Activated naive CD4-positive, alpha-beta T cell treated with anti-CD3 and anti-CD28 coated beads, Interleukin-2, amount 50 U/mL, for 72 hours (primary cell): ENCODE data around the gene DSTYK. TPM values are rescaled to one million over a fixed set of nuclear protein-coding genes. Genes with fewer than 3 reads are reported as not detected.

Experiments used
- ATAC-seq, 2 donors: fragments of 150-1000 bp; cut with Tn5 transposase; 2 replicates each; pipeline ENCODE4 v1.10.0; 2021; ENCODE audit warnings: mild to moderate bottlenecking in 2 of 2, moderate library complexity in 2 of 2
- DNase-seq, 2 donors: peaks; one replicate each; pipeline ENCODE4 v3.0.0; 2021 to 2022; ENCODE audit warnings: low spot score in 2 of 2
- H3K27ac Mint-ChIP-seq, 2 donors: one replicate each; pipeline ENCODE4 v1.8.0; 2022; ENCODE audit warnings: mild to moderate bottlenecking in 2 of 2, mixed read lengths in 2 of 2
- H3K36me3 Mint-ChIP-seq, 2 donors: one replicate each; pipeline ENCODE4 v1.8.0; 2022; ENCODE audit warnings: mixed read lengths in 2 of 2
- H3K9me3 Mint-ChIP-seq, 2 donors: one replicate each; pipeline ENCODE4 v1.8.0; 2022; ENCODE audit warnings: mixed read lengths in 2 of 2
- total RNA-seq, 2 donors: library from RNA; stranded (reverse); gene quantifications; one replicate each; pipeline ENCODE4 v1.2.3, GENCODE V29; 2022

The DSTYK gene
- total RNA-seq: 10 to 100 TPM; 13.0 to 15.3 TPM

- H3K27ac Mint-ChIP-seq: peak within 1 kb of the TSS; percentile 93 to 94
- peaks cover 6 to 21% of the 10 kb centered on the region in 2 donors for H3K36me3 Mint-ChIP-seq
- H3K9me3 Mint-ChIP-seq: no peaks in the 10 kb centered on the region
- DNase-seq (peak; percentile 86 to 90), ATAC-seq (peak; percentile 86 to 92)
Measured at GRCh38 chr1:205211169-205211838, at the start of gene DSTYK. Gene DSTYK (minus strand): TSS chr1:205211702. CDS start chr1:205211535, 167 bp downstream.

- H3K36me3 Mint-ChIP-seq: peaks cover 0 to 6% of the 10 kb centered on the region in 2 donors
- DNase-seq (no peak), ATAC-seq (no peak)
- H3K27ac Mint-ChIP-seq: peak overlapping the region in 1 of 2 donors; percentile 44
- H3K9me3 Mint-ChIP-seq: no peaks in the 10 kb centered on the region
Measured at GRCh38 chr1:205259998-205260397, 48.5 kb upstream of the DSTYK start.

- Mint-ChIP-seq H3K9me3 (no peaks in the 10 kb centered on the region), H3K27ac (peak overlapping the region in 1 of 2 donors; percentile 44), H3K36me3 (peaks cover 0 to 6% of the 10 kb centered on the region in 2 donors)
- ATAC-seq (no peak), DNase-seq (no peak)
Measured at GRCh38 chr1:205259324-205259832, 47.9 kb upstream of the DSTYK start.

GRCh38 chr1:205258719-205259118 is 47.2 kb upstream of the DSTYK start:
- ATAC-seq (no peak), DNase-seq (no peak)
- Mint-ChIP-seq H3K36me3 (peaks cover 0 to 6% of the 10 kb centered on the region in 2 donors), H3K27ac (no peak overlapping the region), H3K9me3 (no peaks in the 10 kb centered on the region)

- ATAC-seq (no peak), DNase-seq (no peak)
- H3K9me3 Mint-ChIP-seq: no peaks in the 10 kb centered on the region
- peaks cover 0 to 6% of the 10 kb centered on the region in 2 donors for H3K36me3 Mint-ChIP-seq
- no peak overlapping the region for H3K27ac Mint-ChIP-seq
Measured at GRCh38 chr1:205258261-205258691, 46.8 kb upstream of the DSTYK start.

- Mint-ChIP-seq H3K36me3 (peaks cover 0 to 6% of the 10 kb centered on the region in 2 donors), H3K9me3 (no peaks in the 10 kb centered on the region), H3K27ac (peak overlapping the region in 1 of 2 donors; percentile 45)
- DNase-seq (no peak), ATAC-seq (no peak)
Measured at GRCh38 chr1:205257735-205258134, 46.2 kb upstream of the DSTYK start.

GRCh38 chr1:205256951-205257625 is 45.6 kb upstream of the DSTYK start:
- ATAC-seq (no peak), DNase-seq (no peak)
- H3K9me3 Mint-ChIP-seq: no peaks in the 10 kb centered on the region
- no peak overlapping the region for H3K27ac Mint-ChIP-seq
- H3K36me3 Mint-ChIP-seq: peaks cover 0 to 6% of the 10 kb centered on the region in 2 donors

GRCh38 chr1:205255941-205256780 is 44.7 kb upstream of the DSTYK start:
- H3K27ac Mint-ChIP-seq: no peak overlapping the region
- peak; percentile 95 to 96 for ATAC-seq
- no peaks in the 10 kb centered on the region for H3K9me3 Mint-ChIP-seq
- peak; percentile 79 to 88 for DNase-seq
- H3K36me3 Mint-ChIP-seq: peaks cover 0 to 6% of the 10 kb centered on the region in 2 donors

GRCh38 chr1:205251576-205251975 is 40.1 kb upstream of the DSTYK start:
- no peak for ATAC-seq
- H3K36me3 Mint-ChIP-seq: peaks cover 0 to 23% of the 10 kb centered on the region in 2 donors
- H3K9me3 Mint-ChIP-seq: no peaks in the 10 kb centered on the region
- DNase-seq: no peak
- H3K27ac Mint-ChIP-seq: no peak overlapping the region

GRCh38 chr1:205250699-205251098 is 39.2 kb upstream of the DSTYK start:
- H3K27ac Mint-ChIP-seq: no peak overlapping the region
- DNase-seq: no peak
- ATAC-seq: no peak
- peaks cover 0 to 22% of the 10 kb centered on the region in 2 donors for H3K36me3 Mint-ChIP-seq
- H3K9me3 Mint-ChIP-seq: no peaks in the 10 kb centered on the region

GRCh38 chr1:205249651-205250050 is 38.1 kb upstream of the DSTYK start:
- H3K36me3 Mint-ChIP-seq: peaks cover 0 to 22% of the 10 kb centered on the region in 2 donors
- H3K9me3 Mint-ChIP-seq: no peaks in the 10 kb centered on the region
- ATAC-seq (no peak), DNase-seq (no peak)
- no peak overlapping the region for H3K27ac Mint-ChIP-seq

- peak overlapping the region in 1 of 2 donors; percentile 32 for H3K27ac Mint-ChIP-seq
Measured at GRCh38 chr1:205248793-205249601, 37.5 kb upstream of the DSTYK start.

GRCh38 chr1:205247130-205247921 is 35.8 kb upstream of the DSTYK start:
- DNase-seq: no peak
- Mint-ChIP-seq H3K9me3 (no peaks in the 10 kb centered on the region), H3K27ac (peak overlapping the region in 1 of 2 donors; percentile 58), H3K36me3 (peaks cover 2 to 22% of the 10 kb centered on the region in 2 donors)
- peak in 1 of 2 donors; percentile 71 for ATAC-seq

More at GRCh38 chr1:205248793-205249601, 37.5 kb upstream of the DSTYK start:
- Mint-ChIP-seq H3K9me3 (no peaks in the 10 kb centered on the region), H3K36me3 (peaks cover 0 to 22% of the 10 kb centered on the region in 2 donors)
- no peak for ATAC-seq
- no peak for DNase-seq

- ATAC-seq (no peak), DNase-seq (no peak)
- no peaks in the 10 kb centered on the region for H3K9me3 Mint-ChIP-seq
- H3K36me3 Mint-ChIP-seq: peaks cover 5 to 22% of the 10 kb centered on the region in 2 donors
- peak overlapping the region in 1 of 2 donors; percentile 58 for H3K27ac Mint-ChIP-seq
Measured at GRCh38 chr1:205246351-205247119, 35.0 kb upstream of the DSTYK start.
